HCT116 (cell line): Measurements from ENCODE around the gene FAM240B. TPM values are rescaled to one million over a fixed set of nuclear protein-coding genes. Genes with fewer than 3 reads are reported as not detected.

Experiments used
- ATAC-seq: fragments of 200-7000 bp; cut with Tn5 transposase; 2 replicates; pipeline ENCODE4 v1.9.1; 2020; ENCODE audit warnings: mild to moderate bottlenecking, moderate library complexity
- BruUV-seq: library from RNA; stranded (reverse); fragments of 400-500 nt; replicated peaks from 2 replicates; lab custom pipeline; 2021; lab: Mats Ljungman, UMichigan
- CTCF ChIA-PET: fragments of 300-600 bp; sonication (Branson Sonifier 250); formaldehyde crosslinking; loops from one replicate; lab custom pipeline; 2021; ENCODE audit warnings: antibody characterized with exemption; lab: Charles Lee
- POLR2A ChIA-PET: fragments of 300-600, 350-600 bp; sonication (Branson Sonifier 250); formaldehyde crosslinking; loops from one replicate; lab custom pipeline; 2021; ENCODE audit warnings: antibody characterized with exemption; lab: Charles Lee
- RAD21 ChIA-PET, 2 experiments: fragments of 300-600 bp; sonication (Branson Sonifier 250); formaldehyde crosslinking; loops; one replicate each; lab custom pipeline; 2023; ENCODE audit warnings: low total read pairs in 2 of 2; ENCODE audit not compliant: uncharacterized antibody in 2 of 2, unreplicated experiment in 2 of 2, low non-redundant PET in 1 of 2; lab: Charles Lee
- DNase-seq: peaks from one replicate; pipeline ENCODE4 v3.0.0-alpha.2; 2010; ENCODE audit warnings: low read depth, low spot score
- H2AFZ ChIP-seq: fragments of 200-600 bp; shearing (Covaris generic), sonication (generic); 2 replicates; pipeline ENCODE4 v1.6.1; 2017; ENCODE audit warnings: low read depth, mixed run types, mixed read lengths, antibody characterized with exemption, low read length; ENCODE audit not compliant: poor library complexity, severe bottlenecking
- H3K27ac ChIP-seq: 2 replicates; pipeline ENCODE4 v1.5.1; 2012; ENCODE audit warnings: low read depth, low read length
- H3K27me3 ChIP-seq: fragments of 200-600 bp; sonication (generic); 2 replicates; pipeline ENCODE4 v1.6.1; 2016; ENCODE audit warnings: mixed run types, low read length, mixed read lengths; ENCODE audit not compliant: insufficient read depth
- H3K36me3 ChIP-seq, 2 experiments: fragments of 200-500 bp in 1 of 2; fragments of 200-600 bp in 1 of 2; sonication (Bioruptor generic) in 1 of 2; sonication (generic) in 1 of 2; 2 replicates each; pipeline versions ENCODE4 v1.5.1 to v1.6.1; 2014 to 2016; ENCODE audit warnings: low read length in 2 of 2, inconsistent platforms in 1 of 2, mixed read lengths in 1 of 2, mixed run types in 1 of 2; ENCODE audit not compliant: insufficient read depth in 2 of 2, control insufficient read depth in 1 of 2
- H3K4me1 ChIP-seq, 2 experiments: fragments of 200-600 bp in 1 of 2; sonication (generic) in 1 of 2; 2 replicates each; pipeline versions ENCODE4 v1.5.1 to v1.6.1; 2012 to 2017; ENCODE audit warnings: low read length in 2 of 2, inconsistent platforms in 1 of 2, mild to moderate bottlenecking in 1 of 2, mixed read lengths in 1 of 2, mixed run types in 1 of 2, moderate library complexity in 1 of 2; ENCODE audit not compliant: insufficient read depth in 2 of 2, control insufficient read depth in 1 of 2
- H3K4me2 ChIP-seq: fragments of 200-600 bp; sonication (generic); 2 replicates; pipeline ENCODE4 v1.6.1; 2017; ENCODE audit warnings: mixed run types, low read length, mixed read lengths
- H3K4me3 ChIP-seq, 2 experiments: fragments of 200-600 bp in 1 of 2; sonication (generic) in 1 of 2; replicated peaks in 1 of 2; 2 replicates each; pipeline ENCODE4 v1.5.1; 2011 to 2016; ENCODE audit warnings: low read length in 2 of 2, control low read depth in 1 of 2, low read depth in 1 of 2, mild to moderate bottlenecking in 1 of 2, mixed read lengths in 1 of 2, mixed run types in 1 of 2
- H3K79me2 ChIP-seq: fragments of 200-600 bp; sonication (generic); 2 replicates; pipeline ENCODE4 v1.6.1; 2017; ENCODE audit warnings: mild to moderate bottlenecking, mixed run types, low read length, moderate library complexity, mixed read lengths; ENCODE audit not compliant: insufficient read depth
- H3K9ac ChIP-seq: fragments of 200-600 bp; sonication (generic); 2 replicates; pipeline ENCODE4 v1.6.1; 2016; ENCODE audit warnings: low read length, mixed read lengths
- H3K9me2 ChIP-seq: fragments of 200-600 bp; sonication (generic), shearing (Covaris generic); 2 replicates; pipeline ENCODE4 v1.6.1; 2017; ENCODE audit warnings: mixed run types, mild to moderate bottlenecking, moderate library complexity; ENCODE audit not compliant: insufficient read depth
- H3K9me3 ChIP-seq, 2 experiments: fragments of 200-500 bp in 1 of 2; fragments of 200-600 bp in 1 of 2; sonication (Bioruptor generic) in 1 of 2; sonication (generic) in 1 of 2; 2 replicates each; pipeline ENCODE4 v1.6.1; 2014 to 2017; ENCODE audit warnings: low read length in 2 of 2, mixed read lengths in 2 of 2, inconsistent platforms in 1 of 2, low read depth in 1 of 2, mild to moderate bottlenecking in 1 of 2, mixed run types in 1 of 2, moderate library complexity in 1 of 2; ENCODE audit not compliant: control insufficient read depth in 1 of 2, insufficient read depth in 1 of 2
- H4K20me1 ChIP-seq: fragments of 200-600 bp; sonication (generic), shearing (Covaris generic); 2 replicates; pipeline ENCODE4 v1.6.1; 2017; ENCODE audit warnings: mixed run types, mild to moderate bottlenecking, moderate library complexity; ENCODE audit not compliant: insufficient read depth
- EGR1 ChIP-seq: IDR thresholded peaks from 2 replicates; pipeline ENCODE4 v1.6.1; 2012; ENCODE audit warnings: low read depth
- EZH2phosphoT487 ChIP-seq: fragments of 200-600 bp; IDR thresholded peaks from 2 replicates; pipeline ENCODE4 v1.6.1; 2018; ENCODE audit warnings: antibody characterized with exemption, borderline replicate concordance
- FOSL1 ChIP-seq: IDR thresholded peaks from 2 replicates; pipeline ENCODE4 v1.6.1; 2012; ENCODE audit warnings: low read depth
- POLR2AphosphoS5 ChIP-seq: IDR thresholded peaks from 2 replicates; pipeline ENCODE4 v1.6.1; 2011; ENCODE audit warnings: mild to moderate bottlenecking, low read depth, low read length, moderate library complexity
- RAD21 ChIP-seq: IDR thresholded peaks from 2 replicates; pipeline ENCODE4 v1.6.1; 2012; ENCODE audit warnings: low read depth, mild to moderate bottlenecking
- SIN3A ChIP-seq: IDR thresholded peaks from 2 replicates; pipeline ENCODE4 v1.6.1; 2012; ENCODE audit warnings: low read depth
- intact Hi-C: fragments of 100-400 bp; cut with micrococcal nuclease; formaldehyde crosslinking; loops from 2 replicates; pipeline ENCODE4 v1.10.0; 2022
- total RNA-seq: library from RNA; stranded (reverse); gene quantifications from one replicate; pipeline ENCODE4 v1.2.1, GENCODE V29; 2021; ENCODE audit not compliant: unreplicated experiment
- TF ChIP-seq, protein P1 (sequence below), 3 experiments: fragments of 200-600 bp in 1 of 3; sonication (generic) in 1 of 3; IDR thresholded peaks in 2 of 3; conservative IDR thresholded peaks in 1 of 3; 2 replicates each; pipeline ENCODE4 v1.5.1; 2012 to 2017; ENCODE audit warnings: low read depth in 2 of 3, low read length in 2 of 3, antibody characterized with exemption in 1 of 3, borderline replicate concordance in 1 of 3, control low read depth in 1 of 3, mild to moderate bottlenecking in 1 of 3, mixed read lengths in 1 of 3, mixed run types in 1 of 3, moderate library complexity in 1 of 3; ENCODE audit not compliant: insufficient read depth in 1 of 3
- TF ChIP-seq, protein P2 (sequence below): IDR thresholded peaks from 2 replicates; pipeline ENCODE4 v1.6.1; 2012; ENCODE audit warnings: low read depth

The FAM240B gene
- total RNA-seq, 1 experiment from 2014 or later, result not detected

DNA sequence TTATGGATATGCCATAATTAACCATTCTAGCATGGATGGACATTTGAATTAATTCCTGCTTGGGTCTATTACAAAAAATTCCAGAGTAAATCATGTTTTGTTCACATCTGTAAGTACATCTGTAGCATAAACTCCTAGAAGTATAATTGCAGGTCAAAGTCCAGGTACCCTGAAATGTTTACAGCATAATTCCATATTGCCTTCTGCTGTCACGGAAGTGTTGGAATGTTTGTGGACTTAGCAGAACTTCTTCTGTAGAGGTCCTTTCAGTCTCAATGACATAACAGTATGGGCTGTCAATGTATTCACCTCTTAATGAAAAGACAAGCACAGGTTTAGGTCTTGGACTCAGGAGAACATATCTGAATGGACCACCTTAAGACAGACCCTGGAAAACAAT is 1.8 kb downstream of the FAM240B start (continued):
- TF ChIP-seq, protein P1, sequence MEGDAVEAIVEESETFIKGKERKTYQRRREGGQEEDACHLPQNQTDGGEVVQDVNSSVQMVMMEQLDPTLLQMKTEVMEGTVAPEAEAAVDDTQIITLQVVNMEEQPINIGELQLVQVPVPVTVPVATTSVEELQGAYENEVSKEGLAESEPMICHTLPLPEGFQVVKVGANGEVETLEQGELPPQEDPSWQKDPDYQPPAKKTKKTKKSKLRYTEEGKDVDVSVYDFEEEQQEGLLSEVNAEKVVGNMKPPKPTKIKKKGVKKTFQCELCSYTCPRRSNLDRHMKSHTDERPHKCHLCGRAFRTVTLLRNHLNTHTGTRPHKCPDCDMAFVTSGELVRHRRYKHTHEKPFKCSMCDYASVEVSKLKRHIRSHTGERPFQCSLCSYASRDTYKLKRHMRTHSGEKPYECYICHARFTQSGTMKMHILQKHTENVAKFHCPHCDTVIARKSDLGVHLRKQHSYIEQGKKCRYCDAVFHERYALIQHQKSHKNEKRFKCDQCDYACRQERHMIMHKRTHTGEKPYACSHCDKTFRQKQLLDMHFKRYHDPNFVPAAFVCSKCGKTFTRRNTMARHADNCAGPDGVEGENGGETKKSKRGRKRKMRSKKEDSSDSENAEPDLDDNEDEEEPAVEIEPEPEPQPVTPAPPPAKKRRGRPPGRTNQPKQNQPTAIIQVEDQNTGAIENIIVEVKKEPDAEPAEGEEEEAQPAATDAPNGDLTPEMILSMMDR (IDR thresholded peaks at IDR 0.05 in 2 of 3, conservative IDR thresholded peaks at IDR 0.05 in 1 of 3; ENCODE audit: borderline replicate concordance in 1 of 3, insufficient read depth in 1 of 3, low read depth in 2 of 3, low read length in 2 of 3), result no peak
- TF ChIP-seq SIN3A (no peak), POLR2AphosphoS5 (no peak), RAD21 (no peak)

GRCh38 chr9:38715684-38716083 is 4.2 kb downstream of the FAM240B start:
- ATAC-seq (no peak), DNase-seq (no peak)
- H3K4me3 ChIP-seq, result no peak overlapping the region
- no peaks in the 10 kb centered on the region for H3K79me2 ChIP-seq
- no peak overlapping the region for H3K4me2 ChIP-seq
- no peak for TF ChIP-seq FOSL1
- no peak for TF ChIP-seq EGR1
- no peak for TF ChIP-seq EZH2phosphoT487
- TF ChIP-seq, protein P2, sequence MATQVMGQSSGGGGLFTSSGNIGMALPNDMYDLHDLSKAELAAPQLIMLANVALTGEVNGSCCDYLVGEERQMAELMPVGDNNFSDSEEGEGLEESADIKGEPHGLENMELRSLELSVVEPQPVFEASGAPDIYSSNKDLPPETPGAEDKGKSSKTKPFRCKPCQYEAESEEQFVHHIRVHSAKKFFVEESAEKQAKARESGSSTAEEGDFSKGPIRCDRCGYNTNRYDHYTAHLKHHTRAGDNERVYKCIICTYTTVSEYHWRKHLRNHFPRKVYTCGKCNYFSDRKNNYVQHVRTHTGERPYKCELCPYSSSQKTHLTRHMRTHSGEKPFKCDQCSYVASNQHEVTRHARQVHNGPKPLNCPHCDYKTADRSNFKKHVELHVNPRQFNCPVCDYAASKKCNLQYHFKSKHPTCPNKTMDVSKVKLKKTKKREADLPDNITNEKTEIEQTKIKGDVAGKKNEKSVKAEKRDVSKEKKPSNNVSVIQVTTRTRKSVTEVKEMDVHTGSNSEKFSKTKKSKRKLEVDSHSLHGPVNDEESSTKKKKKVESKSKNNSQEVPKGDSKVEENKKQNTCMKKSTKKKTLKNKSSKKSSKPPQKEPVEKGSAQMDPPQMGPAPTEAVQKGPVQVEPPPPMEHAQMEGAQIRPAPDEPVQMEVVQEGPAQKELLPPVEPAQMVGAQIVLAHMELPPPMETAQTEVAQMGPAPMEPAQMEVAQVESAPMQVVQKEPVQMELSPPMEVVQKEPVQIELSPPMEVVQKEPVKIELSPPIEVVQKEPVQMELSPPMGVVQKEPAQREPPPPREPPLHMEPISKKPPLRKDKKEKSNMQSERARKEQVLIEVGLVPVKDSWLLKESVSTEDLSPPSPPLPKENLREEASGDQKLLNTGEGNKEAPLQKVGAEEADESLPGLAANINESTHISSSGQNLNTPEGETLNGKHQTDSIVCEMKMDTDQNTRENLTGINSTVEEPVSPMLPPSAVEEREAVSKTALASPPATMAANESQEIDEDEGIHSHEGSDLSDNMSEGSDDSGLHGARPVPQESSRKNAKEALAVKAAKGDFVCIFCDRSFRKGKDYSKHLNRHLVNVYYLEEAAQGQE, result no peak
- no peaks in the 10 kb centered on the region for H3K4me1 ChIP-seq
- peaks cover 8% of the 10 kb centered on the region; the same call in 1 of the 2 replicates for H3K27me3 ChIP-seq
- BruUV-seq, result no TSS peak
- H3K9ac ChIP-seq, result no peak overlapping the region
- ChIA-PET POLR2A (no interaction called here), RAD21 (no interaction called here), CTCF (no interaction called here)
- H3K9me3 ChIP-seq, result no peaks in the 10 kb centered on the region
- H3K36me3 ChIP-seq, result no peaks in the 10 kb centered on the region
- intact Hi-C loops, result no loop called here
- no peak overlapping the region for H3K27ac ChIP-seq
- no peaks in the 10 kb centered on the region for H4K20me1 ChIP-seq
- H2AFZ ChIP-seq, result no peak overlapping the region
- H3K9me2 ChIP-seq, result no peaks in the 10 kb centered on the region; the same call in 1 of the 2 replicates
